GM08714 (cell line): ENCODE measurements around the gene OR9A2.

Experiments used
- H3K4me3 ChIP-seq: fragments of 200-500 bp; sonication (Bioruptor generic); 2 replicates; pipeline ENCODE4 v1.5.1; 2014; ENCODE audit warnings: mild to moderate bottlenecking, low read length, inconsistent platforms
- ZNF274 ChIP-seq: IDR thresholded peaks from 2 replicates; pipeline ENCODE4 v1.6.1; 2012; ENCODE audit warnings: mild to moderate bottlenecking, low read depth, low read length

OR9A2 gene

DNA sequence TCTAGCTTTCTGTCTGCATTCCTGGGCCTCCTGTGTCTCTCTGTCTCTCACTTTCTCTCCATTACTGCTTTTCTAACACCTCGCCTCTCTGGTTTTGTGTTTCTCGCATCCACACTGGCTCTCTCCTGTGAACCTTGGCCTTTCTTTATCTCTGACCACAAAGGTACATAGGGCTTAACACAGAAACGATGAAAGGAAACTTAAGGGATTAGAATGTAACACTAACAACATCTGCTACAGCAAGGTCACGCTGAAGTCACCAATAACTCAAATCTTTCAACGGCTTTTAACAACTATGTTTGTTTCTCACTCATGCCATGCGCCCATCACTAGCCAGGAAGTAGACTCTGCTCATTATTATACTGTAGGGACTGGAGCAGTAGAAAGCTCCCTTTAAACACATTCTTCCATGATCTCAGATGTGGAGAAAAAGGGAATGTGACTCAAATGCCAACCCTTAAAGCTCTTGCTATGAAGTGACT lies 15.9 kb upstream of the OR9A2 start:
- no peak for TF ChIP-seq ZNF274
- no peak overlapping the region for H3K4me3 ChIP-seq

DNA sequence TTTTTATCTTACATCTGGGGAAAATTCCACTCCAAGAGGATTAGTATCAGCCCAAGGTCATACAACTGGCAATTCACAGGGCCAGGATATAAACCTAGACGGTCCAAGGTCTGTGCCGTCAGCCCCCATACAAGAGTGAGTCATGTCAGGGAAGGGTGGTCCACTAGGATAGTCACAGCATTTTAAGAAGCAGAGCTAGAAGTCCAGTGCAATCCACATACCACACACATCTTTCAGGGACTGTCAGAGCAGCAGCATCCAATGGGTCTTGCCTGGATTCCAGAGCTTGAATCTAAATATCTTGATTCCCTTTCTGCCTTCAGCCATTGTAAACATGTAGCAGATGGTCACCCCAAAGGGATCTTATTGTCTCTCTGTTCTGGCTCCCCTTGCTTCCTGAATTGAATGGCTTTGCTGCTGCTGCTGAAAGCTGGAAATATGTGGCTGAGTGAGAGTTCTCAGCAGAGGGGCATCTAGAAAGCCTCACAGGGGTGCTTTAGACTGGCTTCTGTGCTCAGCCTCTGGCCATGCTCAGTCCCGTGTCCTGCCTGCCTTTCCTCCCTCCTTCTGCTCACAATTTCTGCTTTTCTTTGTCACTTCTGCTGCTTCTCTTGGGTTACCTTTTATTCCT lies 15.3 kb upstream of the OR9A2 start:
- H3K4me3 ChIP-seq = no peak overlapping the region
- TF ChIP-seq ZNF274 = no peak

DNA sequence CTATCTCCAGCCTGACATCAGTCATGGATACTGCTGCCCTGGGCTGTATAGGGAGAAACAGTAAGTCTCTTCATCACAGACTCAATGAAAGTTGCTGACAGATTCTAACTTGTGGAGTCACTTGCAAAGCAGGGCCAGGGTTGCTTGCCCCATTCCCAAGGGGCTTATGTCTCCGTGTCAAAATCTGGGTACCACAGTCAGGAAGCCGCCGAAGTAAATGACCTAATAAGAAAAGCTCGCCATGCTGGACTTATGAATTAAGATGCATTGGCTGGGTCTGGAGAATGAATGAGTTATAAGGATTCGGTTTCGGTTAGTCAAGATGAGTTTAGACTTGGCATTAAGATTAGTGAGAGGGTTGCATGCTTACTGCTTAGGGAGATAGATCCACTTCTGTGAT lies 14.4 kb upstream of the OR9A2 start:
- no peak for TF ChIP-seq ZNF274
- no peak overlapping the region for H3K4me3 ChIP-seq

DNA sequence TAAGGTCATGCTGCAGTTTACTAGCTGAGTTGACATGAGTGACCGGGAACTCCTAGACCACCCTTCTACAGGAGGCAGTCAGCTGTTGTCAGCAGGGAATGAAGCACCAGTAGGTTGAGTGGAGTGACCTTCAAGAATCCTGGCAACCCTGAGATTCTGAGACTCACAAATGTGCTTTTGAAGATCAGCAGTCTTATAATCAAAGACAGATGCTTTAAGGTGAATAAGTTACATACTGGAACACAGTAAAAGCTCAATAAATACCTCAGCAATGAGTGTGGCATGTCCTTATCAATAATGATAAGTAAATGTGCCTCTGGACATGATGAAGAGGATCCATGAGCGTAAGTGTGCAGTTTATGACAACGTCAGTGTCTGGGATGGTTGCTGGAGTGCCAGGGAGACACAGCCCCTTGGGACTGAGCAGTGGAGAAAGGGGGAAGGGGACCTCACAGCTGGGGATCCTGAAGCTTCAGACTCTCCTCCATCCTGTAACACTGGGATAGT lies 13.3 kb upstream of the OR9A2 start:
- TF ChIP-seq ZNF274 = no peak
- H3K4me3 ChIP-seq = no peak overlapping the region

DNA sequence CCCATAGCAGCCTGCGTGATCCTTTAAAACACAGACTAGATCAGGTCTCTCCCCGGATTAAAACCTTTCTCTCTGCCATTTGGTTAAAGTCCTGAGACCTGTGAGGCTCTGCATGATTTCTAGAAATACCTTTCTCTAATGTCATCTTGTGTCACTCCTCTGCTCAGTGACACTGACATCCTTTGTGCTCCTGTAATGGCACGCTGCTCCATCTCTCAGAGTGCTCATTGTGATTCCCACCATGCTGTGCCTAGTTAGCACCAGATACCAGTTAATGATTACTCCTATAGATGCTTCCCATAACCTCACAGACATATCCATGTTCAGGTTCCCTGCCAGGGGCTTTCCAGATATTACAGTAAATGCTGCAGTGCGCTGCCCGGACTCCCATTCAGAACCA lies 11.7 kb upstream of the OR9A2 start:
- TF ChIP-seq ZNF274 = no peak
- H3K4me3 ChIP-seq = no peak overlapping the region

DNA sequence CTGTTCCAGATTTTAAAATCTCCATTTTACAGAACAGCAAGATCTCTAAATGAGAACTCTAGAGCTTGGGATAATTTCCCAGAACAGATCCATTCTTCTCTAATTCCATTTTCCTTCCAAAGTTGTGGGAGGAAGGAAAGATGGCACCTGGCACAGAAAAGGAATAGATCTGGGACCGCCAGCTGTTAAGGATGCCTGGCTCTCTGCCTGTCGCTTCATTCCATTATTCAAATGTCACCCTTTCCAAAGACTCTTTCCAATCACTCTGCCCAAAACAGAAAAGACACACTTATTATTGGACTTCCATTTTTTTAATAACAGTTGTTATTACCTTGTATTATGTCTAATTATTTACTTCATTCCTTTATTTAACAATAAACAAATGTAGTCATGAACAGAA lies 751 bp upstream of the OR9A2 start:
- no peak for TF ChIP-seq ZNF274
- H3K4me3 ChIP-seq = no peak overlapping the region

DNA sequence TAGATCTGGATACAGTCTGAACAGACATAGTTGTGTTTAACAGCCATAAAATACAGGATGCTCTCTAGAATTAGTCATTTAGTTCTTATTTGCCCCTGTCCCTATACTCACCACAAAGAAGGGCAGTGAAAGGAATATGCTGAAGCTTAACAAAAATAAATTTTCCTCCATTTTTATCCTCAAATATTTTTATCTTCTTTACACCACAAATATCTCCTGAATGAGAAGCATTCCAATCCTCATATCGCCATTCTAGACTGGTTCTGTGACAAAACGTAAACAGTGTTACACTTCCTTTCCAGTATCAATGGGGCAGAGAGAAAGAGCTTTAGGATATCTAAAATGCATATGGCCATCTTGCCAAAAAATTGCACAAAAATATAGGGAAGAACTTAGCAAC lies 1.6 kb downstream of the OR9A2 start:
- no peak for TF ChIP-seq ZNF274
- H3K4me3 ChIP-seq = no peak overlapping the region

DNA sequence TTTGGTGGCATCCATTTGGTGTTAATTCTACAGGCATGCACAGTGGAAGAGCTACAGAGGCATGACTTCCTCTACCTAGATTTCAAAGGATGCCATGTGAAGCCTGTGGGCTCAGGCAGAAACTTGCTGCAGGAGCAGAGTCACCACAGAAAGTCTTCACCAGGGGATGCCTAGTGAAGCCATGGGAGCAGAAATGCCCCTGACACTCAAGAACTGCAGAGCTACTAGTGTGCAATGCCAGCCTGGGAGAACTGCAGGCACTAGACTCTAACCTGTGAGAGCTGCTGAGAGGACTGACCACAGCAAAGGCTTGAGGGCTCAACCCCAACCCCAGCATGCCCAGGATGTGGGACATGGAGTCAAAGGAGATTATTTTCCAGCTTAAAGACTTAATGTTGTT lies 3.9 kb downstream of the OR9A2 start:
- no peak overlapping the region for H3K4me3 ChIP-seq
- TF ChIP-seq ZNF274 = no peak

DNA sequence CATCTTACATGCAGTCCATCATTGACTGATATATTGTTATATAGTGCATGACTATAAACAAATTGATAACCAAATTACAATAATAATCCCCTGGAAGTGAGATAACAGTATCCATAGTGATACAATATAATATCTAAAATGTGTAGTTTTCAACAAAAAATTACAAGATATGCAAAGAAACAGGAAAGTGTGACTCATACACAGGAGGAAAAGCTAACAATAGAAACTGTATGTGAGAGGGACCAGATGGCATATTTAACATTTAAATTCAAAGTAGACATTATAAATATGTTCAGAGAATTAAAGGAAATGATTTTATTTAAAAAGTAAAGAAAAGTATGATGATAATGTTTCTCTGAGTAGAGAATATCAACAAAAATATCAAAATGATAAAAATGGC lies 8.0 kb downstream of the OR9A2 start:
- no peak overlapping the region for H3K4me3 ChIP-seq
- no peak for TF ChIP-seq ZNF274

DNA sequence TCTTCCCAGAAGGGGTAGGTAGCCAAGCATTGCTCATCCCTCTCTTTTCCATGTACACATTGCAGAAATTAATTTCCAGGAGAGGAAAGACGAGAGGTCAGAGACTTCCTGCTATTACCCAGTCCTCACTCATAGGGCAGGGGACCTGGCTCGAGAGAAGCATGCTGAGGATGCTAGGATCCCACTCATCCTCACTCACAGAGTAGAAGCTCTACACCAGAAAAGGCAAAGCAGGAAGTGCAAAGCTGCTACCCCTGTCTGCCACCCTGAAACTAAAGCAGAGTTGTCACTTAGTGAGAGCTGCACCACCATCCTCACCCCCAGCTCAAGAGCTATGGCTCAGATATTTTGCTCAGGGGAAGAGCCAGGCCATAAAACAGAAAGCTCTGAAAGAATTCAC lies 9.9 kb downstream of the OR9A2 start:
- no peak overlapping the region for H3K4me3 ChIP-seq
- TF ChIP-seq ZNF274 = no peak

DNA sequence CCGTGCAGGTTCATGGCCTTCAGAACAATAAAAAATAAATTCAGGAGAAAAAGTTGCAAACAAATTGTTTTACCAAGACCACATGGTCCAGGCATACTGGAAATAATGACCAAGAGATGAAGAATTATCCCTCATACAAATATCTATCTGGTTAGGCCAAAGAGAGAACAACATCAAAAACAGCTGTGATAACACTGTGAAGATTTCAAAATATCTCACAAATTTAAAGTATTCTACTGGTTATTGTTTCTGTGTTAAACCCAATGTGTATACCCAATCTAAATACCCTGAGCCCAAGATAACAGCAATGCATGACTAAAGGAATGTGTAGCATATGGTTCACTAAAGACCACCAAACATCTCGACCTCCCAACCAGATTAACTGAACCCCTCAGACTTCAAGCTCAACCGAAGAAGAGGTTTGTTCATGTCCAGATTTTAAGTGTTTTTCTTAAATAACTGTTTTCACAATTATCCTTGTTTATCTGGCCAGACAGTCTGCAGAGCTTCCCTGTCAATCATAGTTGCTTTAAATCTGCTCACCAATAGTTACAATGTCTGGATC lies 10.9 kb downstream of the OR9A2 start:
- H3K4me3 ChIP-seq = no peak overlapping the region
- TF ChIP-seq ZNF274 = no peak

DNA sequence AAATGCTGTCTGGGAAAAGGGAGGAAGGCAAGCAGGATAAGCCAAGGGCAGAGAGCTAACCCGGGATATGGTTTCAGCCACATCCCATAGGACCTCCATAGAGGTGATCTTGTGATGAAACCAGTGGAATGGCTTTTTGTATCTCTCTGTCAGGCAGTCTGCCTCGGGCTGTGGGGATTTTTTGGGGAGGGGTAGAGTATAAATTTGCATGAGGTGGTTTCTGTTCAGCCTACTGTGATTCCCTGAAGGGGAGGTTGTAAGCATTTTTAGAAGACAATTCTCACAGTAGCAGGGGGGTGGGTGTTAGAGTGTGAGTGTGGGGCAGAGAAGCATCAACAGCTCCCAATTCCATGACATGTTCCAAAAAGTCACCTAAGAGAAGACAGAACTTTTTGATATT lies 11.8 kb downstream of the OR9A2 start:
- TF ChIP-seq ZNF274 = no peak
- no peak overlapping the region; the same call in 1 of the 2 replicates for H3K4me3 ChIP-seq

DNA sequence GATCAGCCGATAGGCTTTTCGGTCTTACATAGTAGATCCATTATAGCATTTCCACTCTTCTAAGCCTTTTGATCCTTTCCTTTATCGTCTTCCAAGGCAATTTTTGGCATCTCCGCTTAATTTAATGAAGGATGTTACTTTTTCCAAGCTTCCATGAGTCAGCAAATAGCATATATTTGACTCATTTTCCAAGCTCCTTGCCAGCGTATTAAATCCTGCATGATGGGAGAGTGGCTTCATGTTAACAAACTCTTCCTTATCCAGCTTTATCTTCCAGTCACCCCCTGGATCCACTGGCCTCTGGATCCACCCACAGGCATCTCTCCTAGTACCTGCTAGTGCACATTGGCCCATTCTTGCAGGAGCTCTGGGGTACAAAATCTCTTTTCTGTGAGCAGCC lies 13.0 kb downstream of the OR9A2 start:
- H3K4me3 ChIP-seq = no peak overlapping the region
- TF ChIP-seq ZNF274 = no peak

DNA sequence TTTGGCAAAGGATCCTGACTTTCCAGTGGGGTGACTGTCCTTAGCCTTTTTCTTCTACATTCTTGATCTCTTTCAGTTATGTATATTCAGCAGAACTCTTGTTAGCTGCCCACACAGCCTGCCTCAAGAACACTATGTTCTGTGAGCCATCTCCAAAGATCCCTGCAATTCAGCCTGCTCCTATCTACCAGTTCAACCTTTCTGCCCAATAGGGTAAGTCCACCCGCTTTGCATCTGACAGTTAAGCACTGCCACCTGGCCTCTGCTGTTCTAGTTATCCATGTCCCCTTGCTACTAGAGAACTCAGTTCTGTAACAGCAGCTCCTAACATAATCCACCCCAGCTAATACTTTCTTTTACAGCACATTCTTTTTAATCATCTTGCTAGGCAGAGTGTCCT lies 13.5 kb downstream of the OR9A2 start:
- H3K4me3 ChIP-seq = no peak overlapping the region
- TF ChIP-seq ZNF274 = no peak

DNA sequence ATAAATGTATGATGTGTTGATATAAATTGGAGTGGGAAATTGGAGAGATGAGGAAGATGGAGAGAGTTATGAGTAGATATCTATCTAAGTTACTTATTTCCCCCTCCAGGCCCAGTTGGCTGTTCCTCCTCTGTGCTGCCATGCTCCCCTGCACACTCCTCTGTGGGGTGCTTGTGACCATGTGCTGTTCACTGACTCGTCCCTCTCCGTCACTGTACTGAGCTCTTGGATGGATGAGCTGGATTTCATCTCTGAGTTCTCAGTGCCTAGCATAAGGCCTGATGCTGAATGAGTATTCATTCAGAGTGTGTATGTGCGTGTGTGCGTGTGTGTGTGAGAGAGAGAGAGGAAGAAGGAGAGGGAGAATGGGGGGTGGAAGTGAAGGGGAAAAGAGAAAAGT lies 14.5 kb downstream of the OR9A2 start:
- H3K4me3 ChIP-seq = no peak overlapping the region
- no peak for TF ChIP-seq ZNF274

DNA sequence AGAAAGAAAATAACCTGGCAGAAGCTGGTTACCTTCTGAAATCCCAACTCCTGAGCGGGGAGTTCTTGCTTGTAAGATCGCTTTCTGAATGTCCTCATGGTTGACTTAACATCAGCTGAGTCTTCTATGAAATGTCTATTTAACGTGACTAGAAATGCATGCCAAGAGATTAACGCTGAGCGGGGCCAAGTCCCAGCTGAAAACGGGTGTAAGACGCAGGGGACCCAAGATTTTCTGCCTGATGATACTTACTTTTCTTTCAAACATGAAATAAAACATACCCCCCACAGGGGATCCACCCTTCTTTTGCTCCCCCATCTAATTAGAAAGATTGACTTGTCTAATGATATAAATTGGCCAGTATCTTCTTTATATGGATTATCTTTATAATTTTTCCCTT lies 14.9 kb downstream of the OR9A2 start:
- no peak for TF ChIP-seq ZNF274
- no peak overlapping the region for H3K4me3 ChIP-seq
